Activated naive CD4-positive, alpha-beta T cell treated with anti-CD3 and anti-CD28 coated beads for 36 hours (primary cell): ENCODE results near the gene SEPHS2. TPM values are rescaled to one million over a fixed set of nuclear protein-coding genes. Genes with fewer than 3 reads are reported as not detected.

ENCODE experiments used
- CTCF ChIA-PET: fragments of 350-600 bp; sonication (Branson Sonifier 250); formaldehyde crosslinking; loops from one replicate; lab custom pipeline; 2021; ENCODE audit warnings: antibody characterized with exemption; lab: Charles Lee
- DNase-seq: peaks from one replicate; pipeline ENCODE4 v3.0.0-alpha.2; 2020
- H3K27ac Mint-ChIP-seq: one replicate; pipeline ENCODE4 v1.8.0; 2021; ENCODE audit warnings: mild to moderate bottlenecking, mixed read lengths
- H3K27me3 Mint-ChIP-seq: one replicate; pipeline ENCODE4 v1.8.0; 2021; ENCODE audit warnings: low read depth, mixed read lengths
- H3K36me3 Mint-ChIP-seq: one replicate; pipeline ENCODE4 v1.8.0; 2021; ENCODE audit warnings: low read depth, mixed read lengths
- H3K4me1 Mint-ChIP-seq: one replicate; pipeline ENCODE4 v1.8.0; 2021; ENCODE audit warnings: low read depth, mixed read lengths
- H3K4me3 Mint-ChIP-seq: one replicate; pipeline ENCODE4 v1.8.0; 2021; ENCODE audit warnings: mild to moderate bottlenecking, moderate library complexity, mixed read lengths
- H3K9me3 Mint-ChIP-seq: one replicate; pipeline ENCODE4 v1.8.0; 2021; ENCODE audit warnings: mixed read lengths
- intact Hi-C: fragments of 100-400 bp; cut with micrococcal nuclease; formaldehyde crosslinking; loops from one replicate; pipeline ENCODE4 v1.15.1; 2023
- total RNA-seq, 2 experiments: library from RNA; stranded (reverse); gene quantifications; one replicate each; pipeline ENCODE4 v1.2.3, GENCODE V29; 2021

Gene SEPHS2
- 10 to 100 TPM; 37.8 to 39.2 TPM for total RNA-seq

- CTCF ChIA-PET = interaction anchor here (0.7 to 1.6 kb wide), 5 partner anchors 11 to 182 kb away, joined by 3 to 4 read pairs (median 3); no protein-coding TSS in a partner anchor
- intact Hi-C loops = loop anchor here (1.0 kb wide), 6 partner anchors 15 to 380 kb away; partner anchors contain the start of genes ALDOA and DCTPP1
- H3K27me3 Mint-ChIP-seq = no peaks in the 10 kb centered on the region
- H3K27ac Mint-ChIP-seq = peak within 1 kb of the TSS; percentile 93
- peak within 1 kb of the TSS; percentile 87 for H3K4me3 Mint-ChIP-seq
- peaks cover 31% of the 10 kb centered on the region for H3K36me3 Mint-ChIP-seq
- peak; percentile 100 for DNase-seq
- peaks cover 39% of the 10 kb centered on the region for H3K4me1 Mint-ChIP-seq
- peaks cover 12% of the 10 kb centered on the region for H3K9me3 Mint-ChIP-seq
These were observed at the start of gene SEPHS2 for GRCh38 chr16:30445408-30446202. Gene SEPHS2, minus strand, starts transcription at chr16:30445874. Its CDS starts 147 bp downstream, at chr16:30445727.

GRCh38 chr16:30494709-30495108 lies 49.0 kb upstream of the SEPHS2 start:
- no peaks in the 10 kb centered on the region for H3K9me3 Mint-ChIP-seq
- CTCF ChIA-PET = interaction anchor here (1.6 to 2.5 kb wide), 2 partner anchors 45 to 120 kb away, joined by 6 to 14 read pairs; no protein-coding TSS in a partner anchor
- no peak for DNase-seq
- peaks cover 41% of the 10 kb centered on the region for H3K36me3 Mint-ChIP-seq
- H3K4me3 Mint-ChIP-seq = no peak overlapping the region
- H3K27ac Mint-ChIP-seq = peak overlapping the region; percentile 19
- H3K27me3 Mint-ChIP-seq = no peaks in the 10 kb centered on the region
- intact Hi-C loops = no loop called here
- H3K4me1 Mint-ChIP-seq = peaks cover 13% of the 10 kb centered on the region

- Mint-ChIP-seq H3K4me3 (no peak overlapping the region), H3K27me3 (no peaks in the 10 kb centered on the region), H3K36me3 (peaks cover 43% of the 10 kb centered on the region), H3K9me3 (no peaks in the 10 kb centered on the region), H3K4me1 (peaks cover 14% of the 10 kb centered on the region), H3K27ac (no peak overlapping the region)
- CTCF ChIA-PET = no interaction called here
- DNase-seq = no peak
- intact Hi-C loops = loop anchor here (2.0 kb wide), 1 partner anchor 33 kb away; the partner anchor contains the start of gene ZNF768
These were observed 48.3 kb upstream of the SEPHS2 start for GRCh38 chr16:30493941-30494488.

GRCh38 chr16:30491744-30492308 lies 46.2 kb upstream of the SEPHS2 start:
- intact Hi-C loops = loop anchor here (1.0 to 2.0 kb wide), 2 partner anchors 21 to 35 kb away; partner anchors contain the start of gene ZNF768
- no peak overlapping the region for H3K4me3 Mint-ChIP-seq
- CTCF ChIA-PET = interaction anchor here (0.9 to 2.6 kb wide), 3 partner anchors 42 to 137 kb away, joined by 3 to 13 read pairs (median 4); partner anchors contain the start of gene ZNF747
- DNase-seq = peak; percentile 65
- peak overlapping the region; percentile 59 for H3K27ac Mint-ChIP-seq
- peaks cover 29% of the 10 kb centered on the region for H3K4me1 Mint-ChIP-seq
- H3K27me3 Mint-ChIP-seq = no peaks in the 10 kb centered on the region
- no peaks in the 10 kb centered on the region for H3K9me3 Mint-ChIP-seq
- H3K36me3 Mint-ChIP-seq = peaks cover 53% of the 10 kb centered on the region

GRCh38 chr16:30491229-30491628 lies 45.6 kb upstream of the SEPHS2 start:
- H3K9me3 Mint-ChIP-seq = no peaks in the 10 kb centered on the region
- H3K4me3 Mint-ChIP-seq = no peak overlapping the region
- no peak for DNase-seq
- intact Hi-C loops = no loop called here
- H3K27me3 Mint-ChIP-seq = no peaks in the 10 kb centered on the region
- peak overlapping the region; percentile 59 for H3K27ac Mint-ChIP-seq
- H3K36me3 Mint-ChIP-seq = peaks cover 55% of the 10 kb centered on the region
- H3K4me1 Mint-ChIP-seq = peaks cover 31% of the 10 kb centered on the region
- CTCF ChIA-PET = interaction anchor here (0.9 to 2.6 kb wide), 4 partner anchors 42 to 138 kb away, joined by 3 to 13 read pairs (median 4); partner anchors contain the start of gene ZNF747

- no peak for DNase-seq
- peaks cover 31% of the 10 kb centered on the region for H3K4me1 Mint-ChIP-seq
- H3K36me3 Mint-ChIP-seq = peaks cover 52% of the 10 kb centered on the region
- peak overlapping the region; percentile 54 for H3K27ac Mint-ChIP-seq
- no peaks in the 10 kb centered on the region for H3K9me3 Mint-ChIP-seq
- no peak overlapping the region for H3K4me3 Mint-ChIP-seq
- intact Hi-C loops = no loop called here
- H3K27me3 Mint-ChIP-seq = no peaks in the 10 kb centered on the region
- CTCF ChIA-PET = interaction anchor here (0.6 to 2.6 kb wide), 4 partner anchors 9 to 125 kb away, joined by 3 to 13 read pairs (median 5); no protein-coding TSS in a partner anchor
These were observed 44.5 kb upstream of the SEPHS2 start for GRCh38 chr16:30490210-30490609.

GRCh38 chr16:30488764-30489605 lies 43.3 kb upstream of the SEPHS2 start:
- H3K4me3 Mint-ChIP-seq = no peak overlapping the region
- DNase-seq = no peak
- H3K9me3 Mint-ChIP-seq = no peaks in the 10 kb centered on the region
- no peak overlapping the region for H3K27ac Mint-ChIP-seq
- H3K27me3 Mint-ChIP-seq = no peaks in the 10 kb centered on the region
- H3K36me3 Mint-ChIP-seq = peaks cover 49% of the 10 kb centered on the region
- CTCF ChIA-PET = interaction anchor here (0.6 to 2.6 kb wide), 7 partner anchors 10 to 59 kb away, joined by 3 to 13 read pairs (median 5); partner anchors contain the start of gene DCTPP1
- intact Hi-C loops = no loop called here
- peaks cover 31% of the 10 kb centered on the region for H3K4me1 Mint-ChIP-seq

GRCh38 chr16:30485818-30486436 lies 40.3 kb upstream of the SEPHS2 start:
- H3K4me3 Mint-ChIP-seq = no peak overlapping the region
- H3K27ac Mint-ChIP-seq = no peak overlapping the region
- H3K27me3 Mint-ChIP-seq = no peaks in the 10 kb centered on the region
- H3K4me1 Mint-ChIP-seq = peaks cover 28% of the 10 kb centered on the region
- H3K9me3 Mint-ChIP-seq = no peaks in the 10 kb centered on the region
- CTCF ChIA-PET = interaction anchor here (1.0 to 1.2 kb wide), 2 partner anchors 13 to 36 kb away, joined by 3 read pairs; no protein-coding TSS in a partner anchor
- peaks cover 53% of the 10 kb centered on the region for H3K36me3 Mint-ChIP-seq
- no peak for DNase-seq
- intact Hi-C loops = no loop called here

GRCh38 chr16:30484887-30485286 lies 39.2 kb upstream of the SEPHS2 start:
- Mint-ChIP-seq H3K27ac (no peak overlapping the region), H3K4me3 (no peak overlapping the region), H3K4me1 (peaks cover 32% of the 10 kb centered on the region), H3K36me3 (peaks cover 51% of the 10 kb centered on the region), H3K27me3 (no peaks in the 10 kb centered on the region), H3K9me3 (no peaks in the 10 kb centered on the region)
- intact Hi-C loops = no loop called here
- CTCF ChIA-PET = interaction anchor here (1.0 to 1.2 kb wide), 3 partner anchors 12 to 131 kb away, joined by 3 to 4 read pairs (median 3); no protein-coding TSS in a partner anchor
- DNase-seq = no peak

GRCh38 chr16:30482366-30482765 lies 36.7 kb upstream of the SEPHS2 start:
- H3K27me3 Mint-ChIP-seq = no peaks in the 10 kb centered on the region
- intact Hi-C loops = no loop called here
- peaks cover 24% of the 10 kb centered on the region for H3K4me1 Mint-ChIP-seq
- H3K36me3 Mint-ChIP-seq = peaks cover 41% of the 10 kb centered on the region
- no peaks in the 10 kb centered on the region for H3K9me3 Mint-ChIP-seq
- DNase-seq = no peak
- CTCF ChIA-PET = interaction anchor here (0.7 kb wide), 1 partner anchor 306 kb away, joined by 3 read pairs; no protein-coding TSS in a partner anchor
- no peak overlapping the region for H3K4me3 Mint-ChIP-seq
- no peak overlapping the region for H3K27ac Mint-ChIP-seq

- intact Hi-C loops = no loop called here
- CTCF ChIA-PET = interaction anchor here (0.6 kb wide), 2 partner anchors 10 to 22 kb away, joined by 3 read pairs; no protein-coding TSS in a partner anchor
- no peak overlapping the region for H3K27ac Mint-ChIP-seq
- H3K4me1 Mint-ChIP-seq = peaks cover 27% of the 10 kb centered on the region
- H3K27me3 Mint-ChIP-seq = no peaks in the 10 kb centered on the region
- no peak for DNase-seq
- H3K9me3 Mint-ChIP-seq = no peaks in the 10 kb centered on the region
- peaks cover 47% of the 10 kb centered on the region for H3K36me3 Mint-ChIP-seq
- H3K4me3 Mint-ChIP-seq = no peak overlapping the region
These were observed 35.7 kb upstream of the SEPHS2 start for GRCh38 chr16:30481381-30481780.
